Measurements from ENCODE around the gene IL12A. TPM values are rescaled to one million over a fixed set of nuclear protein-coding genes. Genes with fewer than 3 reads are reported as not detected.

Gene IL12A
- polyA plus RNA-seq, 3 donors = 0.13 to 1.8 (median 0.48) TPM

- 80 to 86% (median 83%) methylated on average over 4 of the region's 4 CpGs for WGBS, 3 donors
- no peak overlapping the region for H3K27ac ChIP-seq (ENCODE audit: low read depth, low read length)
Measured at GRCh38 chr3:159982442-159982974, 6.1 kb upstream of the IL12A start.

DNA sequence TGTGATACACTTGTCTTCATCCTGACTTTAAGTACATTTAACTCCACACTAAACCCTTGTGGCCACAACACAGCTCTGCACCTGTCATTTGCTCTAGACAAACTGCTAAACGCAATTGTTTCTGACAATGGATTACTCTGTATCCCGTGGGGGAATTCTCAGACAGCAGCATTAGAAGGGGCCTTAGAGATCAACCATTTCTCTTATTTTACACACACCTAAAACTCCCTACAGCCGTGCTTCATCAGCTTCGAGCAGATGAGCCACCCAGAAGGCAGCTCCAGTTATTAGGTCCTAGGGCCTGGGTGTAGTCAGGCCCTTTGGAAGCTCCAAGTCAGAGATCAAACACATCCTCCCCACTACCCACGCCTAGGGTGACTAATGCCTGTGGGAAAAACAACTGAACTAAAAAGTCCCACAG, 1.3 kb upstream of the IL12A start:
- H3K27ac ChIP-seq (ENCODE audit: low read depth, low read length) = no peak overlapping the region
- WGBS, 3 donors = 73 to 84% (median 81%) methylated on average over 5 of the region's 5 CpGs

DNA sequence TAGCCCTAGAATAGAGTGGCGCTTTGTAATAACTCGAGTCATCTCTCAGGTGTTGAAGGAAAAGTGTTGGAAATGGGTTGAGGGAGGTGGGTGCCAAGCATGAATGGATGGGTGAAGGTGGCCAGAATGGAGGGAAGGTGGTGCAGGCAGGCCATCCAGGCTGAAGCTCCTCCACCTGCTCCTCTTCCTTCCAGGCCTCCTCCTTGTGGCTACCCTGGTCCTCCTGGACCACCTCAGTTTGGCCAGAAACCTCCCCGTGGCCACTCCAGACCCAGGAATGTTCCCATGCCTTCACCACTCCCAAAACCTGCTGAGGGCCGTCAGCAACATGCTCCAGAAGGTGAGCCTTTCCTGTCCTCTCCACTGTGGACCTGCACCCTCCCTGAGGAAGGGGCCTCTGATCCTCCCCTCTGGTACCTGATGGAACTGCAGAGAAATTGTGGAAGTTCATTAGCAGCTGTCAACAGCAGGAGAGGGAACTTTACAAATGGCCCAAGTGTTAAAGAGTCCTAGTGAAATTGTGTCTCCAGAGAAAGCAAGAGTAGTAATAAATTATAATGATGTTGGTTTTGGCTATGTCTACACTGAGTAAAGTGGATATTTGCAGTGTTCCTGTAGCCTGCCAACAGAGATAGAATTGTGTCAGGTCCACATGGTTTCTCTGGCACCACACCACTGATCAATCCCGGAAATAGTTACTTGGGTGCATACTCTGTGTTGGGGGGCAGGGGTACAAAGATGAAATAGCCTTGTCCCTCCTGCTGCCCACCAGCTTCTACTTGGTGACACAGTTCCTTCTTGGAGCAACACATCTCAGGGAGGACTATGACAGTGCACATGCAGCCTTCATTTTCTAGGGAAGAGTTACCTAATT, 1.6 kb downstream of the IL12A start:
- 75 to 87% (median 82%) methylated on average over 5 of the region's 5 CpGs for WGBS, 3 donors
- no peak overlapping the region for H3K27ac ChIP-seq (ENCODE audit: low read depth, low read length)

DNA sequence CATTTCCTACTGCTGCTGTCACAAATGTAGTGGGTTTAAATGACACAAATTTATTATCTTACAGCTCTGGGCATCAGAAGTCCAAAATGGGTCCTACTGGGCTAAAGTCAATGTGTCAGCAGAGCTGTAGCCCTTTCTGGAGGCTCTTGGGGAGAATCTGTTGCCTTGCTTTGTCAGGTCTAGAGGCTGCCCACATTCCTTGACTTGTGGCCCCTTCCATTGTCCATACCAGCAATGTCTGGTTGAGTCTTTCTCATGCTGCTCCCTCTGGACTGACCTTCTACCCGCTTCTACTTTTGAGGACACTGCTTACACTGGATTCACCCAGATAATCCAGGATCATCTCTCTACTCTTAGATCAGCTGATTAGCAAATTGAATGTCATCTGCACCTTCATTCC, 3.0 kb downstream of the IL12A start:
- no peak overlapping the region for H3K27ac ChIP-seq (ENCODE audit: low read depth, low read length)
- WGBS, 3 donors = 97 to 100% (median 100%) methylated on average over 1 of the region's 1 CpG

DNA sequence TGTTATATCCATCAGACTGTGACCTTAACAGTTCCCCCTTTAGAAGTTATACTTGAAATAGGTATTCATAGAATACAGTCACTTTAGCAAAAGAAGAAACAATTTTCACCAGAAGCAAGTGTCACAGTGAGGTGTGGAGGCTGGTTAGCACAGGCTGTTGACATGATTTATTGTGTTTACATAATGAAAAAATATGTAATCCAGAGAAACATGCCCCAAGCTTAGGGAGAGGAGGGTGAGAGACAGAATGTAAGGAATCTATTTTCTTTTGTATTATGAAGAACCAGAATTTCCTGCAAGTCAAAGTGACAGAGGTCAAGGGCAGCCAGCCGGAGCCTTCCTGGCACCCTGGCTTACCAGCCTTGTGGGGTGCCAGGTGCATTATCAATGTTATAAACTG, 4.0 kb downstream of the IL12A start:
- WGBS, 3 donors = 25 to 78% (median 68%) methylated on average over 1 of the region's 1 CpG
- H3K27ac ChIP-seq (ENCODE audit: low read depth, low read length) = no peak overlapping the region

- no peak overlapping the region for H3K27ac ChIP-seq (ENCODE audit: low read depth, low read length)
- WGBS, 3 donors = 70 to 89% (median 89%) methylated on average over 4 of the region's 4 CpGs
Measured at GRCh38 chr3:159994182-159994581, 5.5 kb downstream of the IL12A start.

- WGBS, 3 donors = 79 to 97% (median 87%) methylated on average over 1 of the region's 1 CpG
- no peak overlapping the region for H3K27ac ChIP-seq (ENCODE audit: low read depth, low read length)
Measured at GRCh38 chr3:159995091-159995490, 6.5 kb downstream of the IL12A start.

- no peak overlapping the region for H3K27ac ChIP-seq (ENCODE audit: low read depth, low read length)
Measured at GRCh38 chr3:159996018-159996417, 7.4 kb downstream of the IL12A start.

GRCh38 chr3:159996959-159997358, 8.3 kb downstream of the IL12A start:
- no peak overlapping the region for H3K27ac ChIP-seq (ENCODE audit: low read depth, low read length)
- 81 to 92% (median 90%) methylated on average over 7 of the region's 7 CpGs for WGBS, 3 donors

DNA sequence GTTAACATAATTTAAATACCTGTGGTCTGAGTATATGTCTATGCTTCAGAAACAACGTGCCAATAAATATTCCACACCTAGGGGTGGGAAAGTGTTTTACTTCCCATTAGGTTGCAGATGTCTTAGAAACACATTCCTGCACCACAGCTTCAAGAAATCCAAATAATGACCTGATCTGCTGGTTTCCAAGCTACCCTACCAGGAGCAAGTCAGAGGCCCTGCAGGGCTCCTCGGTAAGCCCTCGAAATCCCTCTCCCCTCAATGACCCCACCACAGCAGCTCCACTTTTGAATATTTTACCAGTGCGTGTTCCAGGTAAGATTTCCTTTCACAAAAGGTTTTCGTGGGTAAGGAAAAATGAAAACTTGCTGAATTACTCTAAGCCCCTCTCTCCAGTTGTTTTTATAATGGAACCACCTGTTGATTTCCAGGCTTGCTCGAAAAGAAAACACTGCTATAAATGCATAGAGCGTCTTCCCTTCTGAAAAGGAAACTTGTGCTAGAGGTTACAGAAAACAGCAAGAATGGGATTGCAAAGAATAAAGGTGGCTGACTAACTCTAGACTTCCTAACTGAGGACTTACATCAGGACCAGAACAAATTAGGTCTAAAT, 12.6 kb downstream of the IL12A start:
- WGBS, 3 donors = 80 to 87% (median 83%) methylated on average over 7 of the region's 7 CpGs

DNA sequence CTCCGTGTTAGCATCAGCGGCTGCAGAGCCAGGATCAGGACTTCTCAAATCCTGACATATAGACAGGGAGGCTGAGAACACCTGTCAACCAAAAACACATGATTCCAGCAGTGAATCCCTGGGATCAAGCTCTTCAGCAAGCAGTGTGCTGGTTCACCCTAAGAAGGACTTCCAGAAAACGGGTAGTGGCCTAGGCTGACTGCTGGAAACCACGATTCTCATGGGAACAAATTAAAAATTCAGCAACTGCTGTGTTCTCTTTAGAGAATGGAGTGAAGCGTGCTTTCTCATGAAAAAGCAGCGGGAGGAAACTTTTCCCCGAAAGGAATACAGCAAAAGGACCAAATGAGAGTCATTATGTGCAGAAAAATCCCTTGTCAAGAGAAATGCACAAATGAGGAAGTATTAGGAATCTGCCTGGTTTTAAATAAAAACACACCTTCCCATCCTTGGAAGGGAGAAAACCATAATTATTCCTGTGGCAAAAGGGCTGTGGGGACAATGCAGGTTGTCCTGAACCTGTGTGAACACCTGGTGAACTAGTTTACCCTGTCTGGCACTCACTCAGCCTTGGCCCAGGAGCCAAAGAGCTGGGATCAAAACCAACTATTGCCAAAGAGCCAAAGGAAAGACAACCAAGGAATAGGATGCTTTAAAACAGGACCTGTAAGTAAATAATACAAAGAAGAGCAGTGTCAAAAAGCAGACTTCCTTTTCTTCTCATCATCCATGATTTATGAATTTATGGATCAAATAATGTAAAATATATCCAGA, 13.4 kb downstream of the IL12A start:
- WGBS, 3 donors = 84 to 90% (median 84%) methylated on average over 7 of the region's 7 CpGs
- H3K27ac ChIP-seq (ENCODE audit: low read depth, low read length) = no peak overlapping the region

More for the DNA sequence above, 12.6 kb downstream of the IL12A start:
- H3K27ac ChIP-seq (ENCODE audit: low read depth, low read length) = no peak overlapping the region

GRCh38 chr3:160003520-160004128, 15.0 kb downstream of the IL12A start:
- WGBS, 3 donors = 9 to 23% (median 20%) methylated on average over 2 of the region's 2 CpGs
- H3K27ac ChIP-seq (ENCODE audit: low read depth, low read length) = no peak overlapping the region

- H3K27ac ChIP-seq (ENCODE audit: low read depth, low read length) = no peak overlapping the region
Measured at GRCh38 chr3:160005004-160005403, 16.4 kb downstream of the IL12A start.

DNA sequence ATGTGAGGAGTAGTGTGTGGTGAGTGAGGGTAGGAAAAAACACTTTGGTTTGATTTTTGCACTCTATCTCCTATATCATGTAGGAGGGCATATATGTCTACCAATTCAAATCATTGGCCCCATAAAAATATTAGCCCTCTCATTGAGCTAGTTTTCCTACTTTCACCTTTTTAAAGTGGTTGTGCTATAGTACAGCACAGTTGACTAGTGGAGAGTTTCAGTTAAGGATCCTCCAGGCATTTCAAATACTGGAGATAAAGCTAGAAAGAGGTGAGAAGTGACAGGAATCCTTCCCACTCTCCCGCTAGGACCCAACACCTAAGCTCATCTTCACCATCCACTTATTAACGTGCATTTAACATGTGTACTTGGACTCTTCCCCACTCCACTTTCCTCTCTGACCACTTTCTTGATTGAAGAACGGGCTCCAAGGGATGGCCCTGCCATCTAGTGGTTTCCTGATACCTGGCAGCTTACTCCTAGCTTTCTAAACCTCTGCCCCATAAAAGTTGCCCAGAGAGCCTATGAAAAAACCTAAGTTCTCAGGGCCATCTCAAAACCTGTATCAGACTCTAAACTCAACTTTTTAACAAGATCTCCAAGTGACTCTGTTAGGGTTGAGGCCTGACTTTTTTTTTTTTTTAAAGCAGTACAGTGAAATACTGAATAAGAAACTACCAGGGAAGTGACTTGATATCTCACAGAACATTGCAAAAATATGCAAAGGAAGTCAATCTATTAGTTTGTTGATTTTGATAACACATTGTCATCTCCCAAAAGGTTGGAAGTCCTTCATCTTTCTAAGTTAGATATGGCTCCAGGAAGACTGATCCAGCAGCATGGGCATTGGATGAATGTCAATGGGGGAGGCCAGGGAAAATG, 17.9 kb downstream of the IL12A start:
- no peak overlapping the region for H3K27ac ChIP-seq (ENCODE audit: low read depth, low read length)
- WGBS, 3 donors = 11 to 15% (median 15%) methylated on average over 3 of the region's 3 CpGs

DNA sequence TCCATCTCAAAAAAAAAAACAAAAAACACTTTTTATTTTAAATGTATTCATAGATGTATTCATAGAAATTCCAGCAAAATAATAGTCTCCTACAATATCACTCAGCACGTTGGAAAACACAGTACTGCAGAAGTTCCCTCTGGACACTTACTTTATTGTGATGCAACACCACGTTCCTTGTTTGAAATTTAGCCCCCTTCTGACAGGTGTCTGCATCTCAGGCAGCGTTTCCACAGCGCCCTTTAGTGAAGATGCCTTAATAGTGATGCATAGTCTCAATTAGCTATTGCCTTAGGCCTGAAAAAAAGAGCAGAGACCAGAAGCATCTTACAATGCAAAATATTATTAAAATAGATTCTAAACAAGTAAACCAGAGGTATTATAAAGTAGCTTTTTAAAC, 20.3 kb downstream of the IL12A start:
- WGBS, 3 donors = 51 to 56% (median 55%) methylated on average over 4 of the region's 4 CpGs
- H3K27ac ChIP-seq (ENCODE audit: low read depth, low read length) = no peak overlapping the region

GRCh38 chr3:160009525-160009924, 20.9 kb downstream of the IL12A start:
- H3K27ac ChIP-seq (ENCODE audit: low read depth, low read length) = no peak overlapping the region

GRCh38 chr3:160010578-160010977, 21.9 kb downstream of the IL12A start:
- H3K27ac ChIP-seq (ENCODE audit: low read depth, low read length) = no peak overlapping the region
- WGBS, 3 donors = 90 to 96% (median 92%) methylated on average over 4 of the region's 4 CpGs

DNA sequence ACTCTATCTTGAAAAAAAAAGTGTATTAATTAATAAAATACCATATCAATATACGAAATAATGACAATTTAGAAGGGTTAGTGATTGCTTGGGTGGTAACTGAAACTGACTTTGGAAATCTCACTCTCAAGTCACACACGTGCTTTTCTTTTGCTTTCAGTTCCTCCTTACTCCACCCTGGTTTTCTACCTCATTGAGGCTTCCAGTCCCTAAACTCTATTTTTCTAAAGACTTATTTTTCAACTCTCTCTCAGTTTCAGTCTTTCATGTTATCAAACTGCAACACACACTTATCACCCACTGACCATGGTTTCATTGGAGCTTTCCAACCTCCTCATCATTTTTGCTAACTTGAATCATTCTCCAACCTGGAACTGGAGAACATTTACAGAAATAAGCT, 23.5 kb downstream of the IL12A start:
- 39 to 73% (median 57%) methylated on average over 2 of the region's 2 CpGs for WGBS, 3 donors

More for the DNA sequence above, 23.5 kb downstream of the IL12A start:
- no peak overlapping the region for H3K27ac ChIP-seq (ENCODE audit: low read depth, low read length)

All from adipose tissue (tissue), 3 donors.